GM19468 (cell line): ENCODE data around the gene SHANK1.

Experiments
- ATAC-seq: cut with Tn5 transposase; IDR thresholded peaks from one replicate; pipeline ENCODE4 v1.9.1; 2021; ENCODE audit warnings: mild to moderate bottlenecking, moderate library complexity, moderate number of reproducible peaks; ENCODE audit not compliant: unreplicated experiment; ENCODE audit errors: extremely low read depth

Gene SHANK1

DNA sequence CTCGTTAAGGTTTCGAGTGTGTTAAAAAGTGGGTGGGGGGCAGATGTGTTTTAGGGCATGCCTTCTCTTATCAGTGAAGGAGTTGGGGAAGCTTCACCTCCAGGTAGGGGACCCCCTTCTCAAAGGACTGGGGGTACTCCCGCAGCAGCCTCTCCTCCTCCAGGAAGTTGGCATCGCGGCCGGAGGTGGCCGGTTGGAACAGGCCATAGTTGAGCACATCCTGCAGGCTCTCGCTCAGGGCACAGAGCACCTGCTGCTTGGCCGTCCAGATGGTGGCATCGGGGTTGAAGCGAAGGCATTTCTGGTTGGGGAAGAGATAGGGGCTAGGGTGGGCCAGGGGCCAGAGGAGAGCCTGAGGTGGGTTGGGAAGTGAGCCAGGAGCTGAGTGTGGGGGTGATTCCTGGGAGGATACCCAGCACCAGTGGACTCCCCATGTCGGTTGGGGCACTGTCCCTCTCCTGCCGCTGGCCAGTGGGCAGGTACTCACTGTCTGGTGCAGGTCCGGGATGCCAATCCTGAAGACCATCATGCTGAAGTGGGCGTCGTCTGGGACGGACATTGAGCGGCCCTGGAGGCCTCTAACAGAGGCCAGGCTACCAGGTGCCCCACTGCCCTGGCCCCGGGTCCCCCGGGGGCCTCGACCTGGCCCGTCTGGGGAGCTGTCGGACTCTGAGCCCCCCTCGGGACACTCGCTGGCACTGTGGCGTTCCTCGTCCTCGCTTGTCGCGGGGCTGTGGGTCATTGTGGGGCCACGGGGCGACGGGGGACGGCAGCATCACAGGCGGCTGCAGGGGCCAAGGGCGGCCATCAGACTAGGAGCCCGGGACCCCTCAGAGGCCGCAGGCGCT is 3.2 kb downstream of the SHANK1 start:
- no peak for ATAC-seq

DNA sequence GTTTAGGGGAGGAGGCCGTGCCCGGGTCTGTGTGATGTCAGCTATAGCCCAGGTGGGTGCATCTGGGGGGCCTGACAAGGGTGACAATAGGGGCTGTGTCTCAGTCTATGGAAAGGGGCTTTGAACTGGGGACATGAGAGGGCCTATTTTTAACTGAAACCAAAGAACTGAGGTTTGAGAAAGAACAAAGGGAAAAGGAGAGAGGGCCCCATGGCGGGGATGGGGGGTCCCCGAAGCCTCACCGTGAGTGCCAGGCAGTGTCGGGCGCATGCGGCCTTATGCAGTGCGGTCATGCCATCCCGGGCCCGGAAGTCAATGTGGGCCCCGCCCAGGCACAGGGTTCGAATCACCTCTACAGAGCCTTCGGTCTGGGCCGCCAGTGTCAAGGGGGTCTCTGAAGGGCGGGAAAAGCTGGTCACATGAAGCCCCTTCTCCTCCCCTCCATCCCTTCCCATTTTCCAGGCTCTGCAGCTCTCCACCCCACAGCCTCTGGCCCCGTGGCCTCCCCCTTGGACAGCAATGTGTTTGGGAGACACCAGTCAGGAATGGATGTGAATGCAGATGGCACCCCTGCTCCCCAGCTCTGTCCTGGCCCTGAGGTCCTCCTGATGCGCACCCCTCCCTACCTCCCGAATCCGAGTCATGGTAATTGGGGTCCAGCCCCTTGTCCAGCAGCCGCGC is 5.9 kb downstream of the SHANK1 start:
- ATAC-seq, result no peak

- ATAC-seq, result no peak
Measured at GRCh38 chr19:50712833-50713232, 6.8 kb downstream of the SHANK1 start.

GRCh38 chr19:50711805-50712204 is 7.8 kb downstream of the SHANK1 start:
- no peak for ATAC-seq

GRCh38 chr19:50711196-50711595 is 8.4 kb downstream of the SHANK1 start:
- no peak for ATAC-seq

DNA sequence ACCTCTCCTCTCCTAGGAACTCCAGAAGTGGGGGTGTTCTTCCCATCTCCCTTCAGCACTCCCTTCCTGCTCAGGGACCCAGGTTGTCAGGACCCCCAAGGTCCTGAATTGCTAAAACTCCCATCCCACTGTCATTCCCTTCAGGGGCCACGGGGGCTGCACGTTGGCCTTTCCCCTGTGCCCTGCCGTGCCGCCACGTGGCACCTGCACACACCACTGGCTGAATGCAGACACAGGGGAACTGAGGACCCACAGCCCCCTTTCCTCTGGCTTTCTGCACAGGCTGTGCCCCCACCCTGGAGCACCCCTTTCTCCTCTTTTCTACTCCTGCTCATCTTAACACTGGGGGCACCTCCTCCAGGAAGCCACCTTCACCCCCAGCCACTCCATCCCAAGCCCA is 9.0 kb downstream of the SHANK1 start:
- no peak for ATAC-seq

DNA sequence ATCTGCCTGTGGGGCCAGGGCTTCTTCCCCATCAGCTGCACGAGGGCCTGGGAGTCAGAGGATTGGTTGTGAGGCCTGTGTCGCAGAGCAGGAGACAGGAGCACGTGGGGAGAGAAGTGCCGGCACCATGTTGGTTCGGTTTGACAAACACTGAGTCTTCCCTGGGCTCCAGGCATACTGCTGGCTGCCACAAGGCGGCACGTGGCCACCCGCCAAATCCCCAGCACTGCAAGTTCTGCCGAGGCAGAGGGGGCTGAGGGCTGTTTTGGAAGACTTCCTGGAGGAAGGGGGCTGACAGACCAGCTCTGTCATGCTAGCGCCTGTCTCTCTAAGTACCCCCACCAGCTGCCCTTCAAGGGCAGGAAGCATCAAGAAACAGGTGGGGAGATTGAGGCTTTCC is 9.5 kb downstream of the SHANK1 start:
- ATAC-seq, result no peak

DNA sequence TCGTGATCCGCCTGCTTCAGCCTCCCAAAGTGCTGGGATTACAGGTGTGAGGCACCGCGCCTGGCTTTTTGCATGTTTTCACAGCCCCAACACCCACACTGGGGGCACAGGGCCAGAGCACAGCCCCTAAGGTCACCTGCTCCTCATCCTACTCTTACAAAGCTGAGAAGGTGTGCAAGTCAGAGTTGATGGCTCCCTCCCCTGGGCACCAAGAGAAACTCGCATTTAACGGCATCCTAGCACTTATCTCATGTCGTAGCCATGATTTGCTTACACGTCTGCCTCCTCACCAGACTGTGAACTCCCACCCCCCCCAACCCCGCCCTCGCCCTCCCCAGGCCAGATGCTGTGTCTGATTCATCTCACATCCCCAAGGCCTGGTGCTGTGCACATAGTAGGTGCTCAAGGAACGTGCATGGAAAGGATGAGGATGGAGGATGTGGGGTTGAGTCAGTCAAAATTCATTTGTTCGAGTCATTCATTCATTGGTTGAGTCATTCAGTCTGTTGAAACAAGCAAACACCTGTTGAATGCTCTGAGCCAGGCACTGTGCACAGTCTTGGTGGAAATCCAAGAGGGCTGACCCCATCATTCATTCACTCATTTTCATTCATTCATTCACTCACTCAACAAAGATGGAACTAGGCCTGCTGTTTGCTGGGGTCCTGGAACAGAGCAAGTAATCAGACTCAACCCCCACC is 11.3 kb downstream of the SHANK1 start:
- ATAC-seq, result no peak

DNA sequence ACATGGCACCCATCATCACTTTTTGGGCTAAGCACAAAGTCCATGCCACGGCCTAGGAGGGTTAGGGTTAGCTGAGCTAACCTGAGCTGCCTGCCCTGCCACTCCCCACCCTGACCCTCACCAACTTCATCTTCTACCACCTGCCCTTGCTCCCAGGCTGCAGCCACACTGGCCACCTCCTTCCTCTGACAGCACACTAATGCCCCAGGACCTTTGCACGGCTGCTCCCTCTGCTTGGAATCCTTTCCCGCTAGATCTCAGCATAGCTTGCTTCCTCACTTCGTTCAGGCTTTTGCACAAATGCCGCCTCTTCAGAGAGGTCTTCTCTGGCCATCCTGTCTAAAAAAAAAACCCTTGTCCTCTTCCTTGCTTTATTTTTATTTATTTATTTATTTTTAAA is 13.2 kb downstream of the SHANK1 start:
- ATAC-seq, result no peak

DNA sequence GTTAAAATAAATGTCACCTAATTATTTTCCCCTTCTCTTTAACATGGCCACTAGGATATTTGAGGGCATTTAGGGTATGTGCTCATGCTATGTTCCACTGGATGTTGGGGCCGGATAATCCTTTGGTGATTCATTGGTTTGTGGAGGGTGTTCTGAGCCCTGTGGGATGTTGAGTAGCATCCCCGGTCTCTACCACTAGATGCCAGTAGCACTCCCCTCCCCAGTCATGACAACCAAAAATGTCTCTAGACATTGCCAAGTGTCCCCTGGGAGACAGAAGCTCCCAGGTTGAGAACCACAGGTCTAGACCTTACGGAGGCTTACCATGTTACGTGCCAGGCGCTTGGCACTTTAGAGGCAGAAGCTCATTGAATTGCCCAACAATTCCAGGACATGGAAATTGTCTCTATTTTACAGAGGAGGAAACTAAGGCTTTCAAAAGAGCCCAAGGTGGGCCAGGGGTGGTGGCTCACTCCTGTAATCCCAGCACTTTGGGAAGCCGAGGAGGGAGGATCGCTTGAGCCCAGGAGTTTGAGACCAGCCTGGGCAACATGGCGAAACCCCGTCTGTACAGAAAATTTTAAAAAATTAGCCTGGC is 14.1 kb downstream of the SHANK1 start:
- ATAC-seq, result no peak

GRCh38 chr19:50703915-50704796 is 15.4 kb downstream of the SHANK1 start:
- ATAC-seq, result no peak

GRCh38 chr19:50702871-50703829 is 16.5 kb downstream of the SHANK1 start:
- no peak for ATAC-seq

DNA sequence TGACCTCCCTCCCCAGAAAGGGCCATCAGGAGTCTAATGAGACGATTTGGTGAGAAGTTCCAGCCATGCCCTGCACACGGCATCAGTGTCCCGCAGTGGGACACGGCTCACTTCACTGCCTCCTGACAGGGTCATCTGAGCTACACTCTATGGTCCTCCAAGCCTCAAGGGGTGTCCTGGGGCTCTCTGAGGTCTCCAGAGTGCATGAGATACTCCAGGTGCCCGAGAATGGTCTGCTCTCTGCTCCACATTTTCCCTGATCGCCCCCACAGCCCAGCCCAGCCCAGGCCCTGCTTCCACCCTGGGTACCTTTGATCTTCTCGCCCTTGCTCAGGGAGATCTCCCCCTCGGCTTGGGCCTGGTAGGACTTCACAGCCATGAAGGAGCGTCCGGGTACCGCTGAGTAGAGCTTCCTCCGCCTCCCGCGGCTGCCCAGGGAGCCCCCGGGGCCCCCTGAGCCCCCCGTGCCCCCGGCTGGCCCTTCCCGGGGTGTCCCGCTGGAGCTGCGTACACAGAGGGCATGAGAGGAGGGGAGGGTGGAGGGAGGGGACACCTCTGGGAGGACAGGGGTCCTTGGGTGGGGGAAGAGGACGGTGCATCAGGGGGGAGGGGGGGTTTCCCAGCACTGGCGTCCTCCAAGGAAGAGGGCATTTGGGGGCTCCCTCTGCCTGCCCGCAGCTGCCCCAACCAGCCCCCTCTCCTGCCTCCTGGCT is 17.3 kb downstream of the SHANK1 start:
- ATAC-seq, result no peak

GRCh38 chr19:50701367-50701985 is 18.1 kb downstream of the SHANK1 start:
- no peak for ATAC-seq

- ATAC-seq, result no peak
Measured at GRCh38 chr19:50697414-50698124, 22.0 kb downstream of the SHANK1 start.

DNA sequence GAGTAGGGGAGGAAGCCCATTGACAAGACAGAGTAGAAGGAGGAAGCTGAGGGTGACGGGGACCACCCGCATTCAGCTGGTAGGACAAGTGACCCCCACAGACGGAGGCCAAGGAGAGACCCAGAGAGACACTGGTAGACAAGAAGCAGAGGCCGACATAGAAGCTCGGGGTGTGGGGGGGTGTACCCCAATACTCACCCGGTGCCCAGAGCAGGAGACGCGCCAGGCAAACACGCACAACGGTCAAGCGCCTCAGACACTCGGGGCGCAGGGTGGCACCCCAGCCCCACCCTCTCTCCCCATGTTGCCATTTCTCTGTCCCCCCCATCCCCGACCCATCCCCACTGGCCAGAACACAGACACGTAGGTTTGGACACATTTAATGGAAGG is 23.5 kb downstream of the SHANK1 start:
- no peak for ATAC-seq
